ENCODE data around the gene CRYGA. TPM values are rescaled to one million over a fixed set of nuclear protein-coding genes. Genes with fewer than 3 reads are reported as not detected.

Gene CRYGA
- total RNA-seq, 1 experiment from 2014 or later = not detected

DNA sequence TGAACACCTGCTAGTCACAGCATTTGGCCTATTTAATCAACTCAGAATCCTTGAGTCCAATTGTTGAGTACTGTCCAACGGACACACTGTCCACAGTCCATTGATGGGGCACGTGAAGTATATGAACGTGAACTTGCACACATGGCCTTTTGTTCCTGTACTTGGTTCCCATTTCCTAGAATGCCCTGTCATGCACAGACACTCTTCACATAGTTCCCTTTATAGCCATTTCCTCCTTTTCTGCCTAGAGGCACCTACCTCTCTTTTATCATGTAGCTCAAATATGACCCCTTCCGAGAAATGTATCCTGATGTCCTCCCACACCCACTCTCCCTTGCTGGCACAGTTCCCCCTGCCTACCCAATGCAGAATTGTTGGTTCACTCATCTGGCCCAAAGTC lies 8.7 kb upstream of the CRYGA start:
- no peak for DNase-seq (ENCODE audit: low spot score)
- TF ChIP-seq EZH2 (IDR thresholded peaks at IDR 0.05; ENCODE audit: borderline replicate concordance, low read depth, low read length, poor library complexity, severe bottlenecking) = no peak
- TF ChIP-seq, protein P1, sequence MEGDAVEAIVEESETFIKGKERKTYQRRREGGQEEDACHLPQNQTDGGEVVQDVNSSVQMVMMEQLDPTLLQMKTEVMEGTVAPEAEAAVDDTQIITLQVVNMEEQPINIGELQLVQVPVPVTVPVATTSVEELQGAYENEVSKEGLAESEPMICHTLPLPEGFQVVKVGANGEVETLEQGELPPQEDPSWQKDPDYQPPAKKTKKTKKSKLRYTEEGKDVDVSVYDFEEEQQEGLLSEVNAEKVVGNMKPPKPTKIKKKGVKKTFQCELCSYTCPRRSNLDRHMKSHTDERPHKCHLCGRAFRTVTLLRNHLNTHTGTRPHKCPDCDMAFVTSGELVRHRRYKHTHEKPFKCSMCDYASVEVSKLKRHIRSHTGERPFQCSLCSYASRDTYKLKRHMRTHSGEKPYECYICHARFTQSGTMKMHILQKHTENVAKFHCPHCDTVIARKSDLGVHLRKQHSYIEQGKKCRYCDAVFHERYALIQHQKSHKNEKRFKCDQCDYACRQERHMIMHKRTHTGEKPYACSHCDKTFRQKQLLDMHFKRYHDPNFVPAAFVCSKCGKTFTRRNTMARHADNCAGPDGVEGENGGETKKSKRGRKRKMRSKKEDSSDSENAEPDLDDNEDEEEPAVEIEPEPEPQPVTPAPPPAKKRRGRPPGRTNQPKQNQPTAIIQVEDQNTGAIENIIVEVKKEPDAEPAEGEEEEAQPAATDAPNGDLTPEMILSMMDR (conservative IDR thresholded peaks at IDR 0.05; ENCODE audit: low read depth, low read length) = no peak
- H3K4me3 ChIP-seq (ENCODE audit: low read depth, low read length, poor library complexity, severe bottlenecking) = no peak overlapping the region
- no peaks in the 10 kb centered on the region for H3K27me3 ChIP-seq (replicated peaks; ENCODE audit: insufficient read depth, low read depth, low read length, poor library complexity)
- no peaks in the 10 kb centered on the region for H3K36me3 ChIP-seq (ENCODE audit: insufficient read depth, low read length, poor library complexity, severe bottlenecking)
- no TSS peak for BruUV-seq (replicated peaks)
- POLR2A ChIA-PET (ENCODE audit: low non-redundant PET) = no interaction called here
- H3K27ac ChIP-seq (ENCODE audit: low read depth, low read length, poor library complexity, severe bottlenecking) = no peak overlapping the region
- H3K4me1 ChIP-seq (ENCODE audit: insufficient read depth, low read length, poor library complexity, severe bottlenecking) = peaks cover 4% of the 10 kb centered on the region
- intact Hi-C loops (cut with micrococcal nuclease; ENCODE audit: unreplicated experiment) = no loop called here
- CTCF ChIA-PET = no interaction called here
- H3K9me3 ChIP-seq (ENCODE audit: low read depth, low read length, poor library complexity, severe bottlenecking) = no peaks in the 10 kb centered on the region

DNA sequence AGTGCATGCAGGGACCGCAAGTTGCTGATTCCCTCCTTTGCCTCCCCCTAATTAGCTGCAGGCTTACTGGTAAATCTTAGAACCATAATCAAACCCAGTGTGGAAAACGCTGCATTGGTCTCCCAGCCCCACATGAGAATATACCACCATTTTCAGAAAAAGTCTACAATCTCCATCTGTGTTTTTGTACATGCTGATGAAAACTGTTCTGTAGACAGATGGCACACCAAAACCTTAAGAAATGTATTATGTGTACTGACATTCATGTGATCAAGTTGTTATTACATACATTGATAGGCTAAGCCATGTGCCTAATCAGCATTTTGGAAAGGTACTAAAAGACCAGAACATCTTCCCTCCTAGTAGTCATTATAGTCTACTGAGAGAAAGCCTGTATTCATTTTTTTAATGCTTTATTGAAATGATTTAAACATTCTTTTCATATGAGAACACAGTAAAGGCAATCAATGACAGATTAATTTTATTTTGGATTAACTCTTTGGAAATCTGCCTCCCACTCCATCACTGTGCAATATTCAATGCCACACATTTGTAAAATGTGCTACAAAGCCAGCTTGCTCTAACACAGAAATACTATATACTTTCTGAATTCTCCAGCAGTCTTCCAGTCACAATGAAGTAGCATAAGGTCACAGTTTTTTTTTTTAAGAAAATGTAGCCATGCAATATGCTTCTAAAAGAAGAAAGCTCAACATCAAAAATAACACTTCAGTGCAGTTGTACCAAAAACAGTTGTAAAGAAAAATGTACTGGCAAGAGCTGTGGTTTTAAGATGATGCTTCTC lies 1.8 kb upstream of the CRYGA start:
- Histone ChIP-seq H3K4me3 (ENCODE audit: low read depth, low read length, poor library complexity, severe bottlenecking) (no peak overlapping the region), H3K36me3 (ENCODE audit: insufficient read depth, low read length, poor library complexity, severe bottlenecking) (no peaks in the 10 kb centered on the region), H3K27ac (ENCODE audit: low read depth, low read length, poor library complexity, severe bottlenecking) (no peak overlapping the region), H3K9me3 (ENCODE audit: low read depth, low read length, poor library complexity, severe bottlenecking) (no peaks in the 10 kb centered on the region), H3K27me3 (replicated peaks; ENCODE audit: insufficient read depth, low read depth, low read length, poor library complexity) (no peaks in the 10 kb centered on the region), H3K4me1 (ENCODE audit: insufficient read depth, low read length, poor library complexity, severe bottlenecking) (no peaks in the 10 kb centered on the region)
- BruUV-seq (replicated peaks) = no TSS peak
- TF ChIP-seq EZH2 (IDR thresholded peaks at IDR 0.05; ENCODE audit: borderline replicate concordance, low read depth, low read length, poor library complexity, severe bottlenecking) = no peak
- TF ChIP-seq, protein P1 (conservative IDR thresholded peaks at IDR 0.05; ENCODE audit: low read depth, low read length) = no peak
- CTCF ChIA-PET = no interaction called here
- intact Hi-C loops (cut with micrococcal nuclease; ENCODE audit: unreplicated experiment) = no loop called here
- POLR2A ChIA-PET (ENCODE audit: low non-redundant PET) = no interaction called here
- no peak for DNase-seq (ENCODE audit: low spot score)

DNA sequence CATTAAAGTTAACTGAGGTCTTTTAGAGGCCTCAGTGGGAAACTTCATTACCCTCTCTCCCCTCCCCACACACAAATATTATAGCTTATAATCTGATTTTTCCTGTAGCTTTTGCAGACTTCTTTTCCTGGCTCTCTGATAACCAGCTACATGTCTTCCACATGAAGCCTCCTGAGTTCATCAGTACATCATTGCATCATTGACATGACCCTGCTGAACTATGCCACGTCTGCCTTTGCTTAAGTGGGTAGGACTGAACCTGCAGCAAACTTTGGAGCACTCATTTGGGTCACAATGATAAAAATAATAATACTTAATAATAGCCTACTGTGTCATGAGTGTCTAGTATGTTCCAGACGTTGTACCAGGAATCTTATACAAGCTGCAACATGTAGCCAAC lies 7.0 kb downstream of the CRYGA start:
- intact Hi-C loops (cut with micrococcal nuclease; ENCODE audit: unreplicated experiment) = no loop called here
- CTCF ChIA-PET = no interaction called here
- POLR2A ChIA-PET (ENCODE audit: low non-redundant PET) = no interaction called here
- H3K27me3 ChIP-seq (replicated peaks; ENCODE audit: insufficient read depth, low read depth, low read length, poor library complexity) = no peaks in the 10 kb centered on the region
- no TSS peak for BruUV-seq (replicated peaks)
- H3K4me3 ChIP-seq (ENCODE audit: low read depth, low read length, poor library complexity, severe bottlenecking) = no peak overlapping the region
- H3K36me3 ChIP-seq (ENCODE audit: insufficient read depth, low read length, poor library complexity, severe bottlenecking) = no peaks in the 10 kb centered on the region
- no peak overlapping the region for H3K27ac ChIP-seq (ENCODE audit: low read depth, low read length, poor library complexity, severe bottlenecking)
- no peak for DNase-seq (ENCODE audit: low spot score)
- no peaks in the 10 kb centered on the region for H3K9me3 ChIP-seq (ENCODE audit: low read depth, low read length, poor library complexity, severe bottlenecking)
- no peaks in the 10 kb centered on the region for H3K4me1 ChIP-seq (ENCODE audit: insufficient read depth, low read length, poor library complexity, severe bottlenecking)
- TF ChIP-seq EZH2 (IDR thresholded peaks at IDR 0.05; ENCODE audit: borderline replicate concordance, low read depth, low read length, poor library complexity, severe bottlenecking) = no peak
- TF ChIP-seq, protein P1 (conservative IDR thresholded peaks at IDR 0.05; ENCODE audit: low read depth, low read length) = no peak
